Measurements from ENCODE around the gene EEF2K. TPM values are rescaled to one million over a fixed set of nuclear protein-coding genes. Genes with fewer than 3 reads are reported as not detected.

EEF2K gene
- total and polyA plus RNA-seq, 12 donors, result 4.9 to 28.3 (median 16.6) TPM

- H3K36me3 ChIP-seq (replicated peaks in 1 of 2), result peaks cover 0 to 71% of the 10 kb centered on the region in 2 donors
- no peak overlapping the region for H3K27ac ChIP-seq
- TF ChIP-seq CTCF (IDR thresholded peaks at IDR 0.05), result no peak
- H3K9me3 ChIP-seq (replicated peaks in 1 of 3), result no peaks in the 10 kb centered on the region
- no peaks in the 10 kb centered on the region for H3K27me3 ChIP-seq
- 74 to 81% (median 77%) methylated on average over 4 of the region's 4 CpGs for WGBS, 4 donors
- intact Hi-C loops (cut with DNase I), result no loop called here
- H3K4me3 ChIP-seq, result no peak overlapping the region
- peaks cover 0 to 6% of the 10 kb centered on the region in 2 donors for H3K4me1 ChIP-seq (replicated peaks in 1 of 2)
- no peak for DNase-seq
These were observed 124.2 kb downstream of the EEF2K start for GRCh38 chr16:22330326-22330725.

- no peaks in the 10 kb centered on the region for H3K4me1 ChIP-seq (replicated peaks in 1 of 2)
- peaks cover 0 to 39% of the 10 kb centered on the region in 2 donors for H3K36me3 ChIP-seq (replicated peaks in 1 of 2)
- DNase-seq, result peak in 3 of 7 donors; percentile 56 to 69 (median 69)
- TF ChIP-seq POLR2A (IDR thresholded peaks at IDR 0.05) (no peak), CTCF (IDR thresholded peaks at IDR 0.05) (no peak)
- WGBS, 4 donors, result 65 to 78% (median 69%) methylated on average over 6 of the region's 6 CpGs
- no peak overlapping the region for H3K4me3 ChIP-seq
- intact Hi-C loops (cut with DNase I), result no loop called here
- H3K27ac ChIP-seq, result no peak overlapping the region
- peaks cover 0 to 6% (median 5%) of the 10 kb centered on the region in 3 donors for H3K9me3 ChIP-seq (replicated peaks in 1 of 3)
- H3K27me3 ChIP-seq, result no peaks in the 10 kb centered on the region
These were observed 127.4 kb downstream of the EEF2K start for GRCh38 chr16:22333457-22333994.

- Histone ChIP-seq H3K27me3 (no peaks in the 10 kb centered on the region), H3K9me3 (replicated peaks in 1 of 3) (peaks cover 0 to 6% (median 5%) of the 10 kb centered on the region in 3 donors), H3K4me1 (replicated peaks in 1 of 2) (no peaks in the 10 kb centered on the region), H3K4me3 (no peak overlapping the region), H3K27ac (no peak overlapping the region), H3K36me3 (replicated peaks in 1 of 2) (peaks cover 0 to 29% of the 10 kb centered on the region in 2 donors)
- TF ChIP-seq CTCF (IDR thresholded peaks at IDR 0.05) (no peak), POLR2A (IDR thresholded peaks at IDR 0.05) (no peak)
- DNase-seq, result no peak
- intact Hi-C loops (cut with DNase I), result no loop called here
- WGBS, 4 donors, result 90 to 100% (median 98%) methylated on average over 2 to 3 of the region's 3 CpGs
These were observed 129.7 kb downstream of the EEF2K start for GRCh38 chr16:22335668-22336246.

GRCh38 chr16:22336581-22336980 lies 130.5 kb downstream of the EEF2K start:
- no peaks in the 10 kb centered on the region for H3K4me1 ChIP-seq (replicated peaks in 1 of 2)
- peaks cover 0 to 6% (median 5%) of the 10 kb centered on the region in 3 donors for H3K9me3 ChIP-seq (replicated peaks in 1 of 3)
- no peak overlapping the region for H3K4me3 ChIP-seq
- peaks cover 0 to 29% of the 10 kb centered on the region in 2 donors for H3K36me3 ChIP-seq (replicated peaks in 1 of 2)
- no peak for DNase-seq
- TF ChIP-seq POLR2A (IDR thresholded peaks at IDR 0.05), result no peak
- TF ChIP-seq CTCF (IDR thresholded peaks at IDR 0.05), result no peak
- H3K27ac ChIP-seq, result no peak overlapping the region
- H3K27me3 ChIP-seq, result no peaks in the 10 kb centered on the region
- intact Hi-C loops (cut with DNase I), result no loop called here

Measured in adrenal gland (tissue), 12 donors.